Activated naive CD8-positive, alpha-beta T cell treated with anti-CD3 and anti-CD28 coated beads, Interleukin-2, amount 50 U/mL, for 24 hours (primary cell): Measurements from ENCODE around the gene ZBTB16.
A peak's percentile ranks its signal among the peaks of the same experiment; 100 is the strongest.

Experiments used
- ATAC-seq: fragments of 150-1000 bp; cut with Tn5 transposase; one replicate; pipeline ENCODE4 v1.10.0; 2021
- DNase-seq: peaks from one replicate; pipeline ENCODE4 v3.0.0; 2021
- H3K27ac Mint-ChIP-seq: one replicate; pipeline ENCODE4 v1.8.0; 2021; ENCODE audit warnings: mild to moderate bottlenecking, mixed read lengths
- H3K27me3 Mint-ChIP-seq: one replicate; pipeline ENCODE4 v1.8.0; 2021; ENCODE audit warnings: mixed read lengths
- H3K36me3 Mint-ChIP-seq: one replicate; pipeline ENCODE4 v1.8.0; 2021; ENCODE audit warnings: low read depth, mixed read lengths
- H3K4me1 Mint-ChIP-seq: one replicate; pipeline ENCODE4 v1.8.0; 2021; ENCODE audit warnings: mixed read lengths
- H3K4me3 Mint-ChIP-seq: one replicate; pipeline ENCODE4 v1.8.0; 2021; ENCODE audit warnings: mild to moderate bottlenecking, moderate library complexity, mixed read lengths
- H3K9me3 Mint-ChIP-seq: one replicate; pipeline ENCODE4 v1.8.0; 2021; ENCODE audit warnings: mixed read lengths

ZBTB16 gene

GRCh38 chr11:114109206-114110090 lies 49.9 kb downstream of the ZBTB16 start:
- H3K36me3 Mint-ChIP-seq: no peaks in the 10 kb centered on the region
- no peak overlapping the region for H3K4me3 Mint-ChIP-seq
- peaks cover 36% of the 10 kb centered on the region for H3K4me1 Mint-ChIP-seq

GRCh38 chr11:114110123-114110522 lies 50.6 kb downstream of the ZBTB16 start:
- ATAC-seq (no peak), DNase-seq (no peak)
- H3K4me3 Mint-ChIP-seq: no peak overlapping the region
- H3K27me3 Mint-ChIP-seq: peaks cover 8% of the 10 kb centered on the region
- no peaks in the 10 kb centered on the region for H3K36me3 Mint-ChIP-seq
- H3K9me3 Mint-ChIP-seq: no peaks in the 10 kb centered on the region
- H3K4me1 Mint-ChIP-seq: peaks cover 29% of the 10 kb centered on the region
- H3K27ac Mint-ChIP-seq: no peak overlapping the region

More at GRCh38 chr11:114109206-114110090, 49.9 kb downstream of the ZBTB16 start:
- no peaks in the 10 kb centered on the region for H3K9me3 Mint-ChIP-seq
- DNase-seq (no peak), ATAC-seq (no peak)
- peaks cover 6% of the 10 kb centered on the region for H3K27me3 Mint-ChIP-seq
- no peak overlapping the region for H3K27ac Mint-ChIP-seq

DNA sequence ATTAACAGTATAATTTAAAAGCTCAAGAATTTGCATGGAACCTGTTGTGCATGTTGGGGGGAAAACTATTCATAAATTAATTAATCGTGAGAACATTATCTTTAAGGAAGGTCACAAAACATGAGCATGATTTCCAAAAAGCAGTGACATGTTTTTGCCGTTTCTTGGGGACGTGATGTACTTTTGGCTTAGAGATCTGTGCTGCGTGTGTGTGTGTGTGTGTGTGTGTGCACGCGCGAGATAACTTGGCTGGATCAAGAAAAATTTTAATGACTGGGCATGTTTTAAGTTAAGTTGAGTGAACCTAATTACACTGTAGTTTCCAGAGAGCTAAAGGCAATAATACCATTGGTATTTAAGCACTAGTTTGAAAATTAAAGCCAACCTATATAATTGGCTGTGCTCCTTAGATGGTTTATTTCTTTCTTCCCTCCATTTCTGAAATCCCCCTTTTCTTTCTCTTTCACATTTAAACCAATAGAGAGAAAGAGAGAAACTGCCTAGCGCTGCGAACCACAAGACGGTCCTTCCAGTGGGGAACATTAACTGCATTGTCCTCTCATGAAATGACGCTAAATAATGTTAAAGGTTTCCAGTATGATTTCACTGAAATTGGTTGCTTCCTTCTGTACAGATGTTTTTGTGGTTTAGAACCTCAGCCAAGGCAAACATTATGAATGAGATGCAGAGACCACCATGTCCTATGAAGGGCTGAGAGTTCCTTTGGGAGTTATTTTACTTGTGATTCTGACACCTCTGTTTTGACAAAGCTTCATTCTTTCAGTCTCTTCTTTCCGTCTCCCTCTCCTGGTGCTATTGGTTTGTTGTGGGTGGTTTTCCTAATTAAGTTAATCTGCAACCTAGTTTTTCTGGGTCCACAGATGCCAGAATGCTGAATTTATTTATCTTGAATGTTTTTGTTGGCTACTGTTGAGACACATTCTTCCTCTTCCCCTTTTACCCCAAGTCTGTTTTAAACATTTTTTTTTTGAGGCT lies 51.7 kb downstream of the ZBTB16 start:
- Mint-ChIP-seq H3K4me3 (peak overlapping the region; percentile 61), H3K36me3 (no peaks in the 10 kb centered on the region), H3K9me3 (no peaks in the 10 kb centered on the region), H3K27ac (peak overlapping the region; percentile 46), H3K27me3 (peaks cover 8% of the 10 kb centered on the region), H3K4me1 (peaks cover 23% of the 10 kb centered on the region)
- ATAC-seq (no peak), DNase-seq (no peak)

- no peak overlapping the region for H3K4me3 Mint-ChIP-seq
- DNase-seq: no peak
These were observed 56.0 kb downstream of the ZBTB16 start for GRCh38 chr11:114115451-114115928.

DNA sequence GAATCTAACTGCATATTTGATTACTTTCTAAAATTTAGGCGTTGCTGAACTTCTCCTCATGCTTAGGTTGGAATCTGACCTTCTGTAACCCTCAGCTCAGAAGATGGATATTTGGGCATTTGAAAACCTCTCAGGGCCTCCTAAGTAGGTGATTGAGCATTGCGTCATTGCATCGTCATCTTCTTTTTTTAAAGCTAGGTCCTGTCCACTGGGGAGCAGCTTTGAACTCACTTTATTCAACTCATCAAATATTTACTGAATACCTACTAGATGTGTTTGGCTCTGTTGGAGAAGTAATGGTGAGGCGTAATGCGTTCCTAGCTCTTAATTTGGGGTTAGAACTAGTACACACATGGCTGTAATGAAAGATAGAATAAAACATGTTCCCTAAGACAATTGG lies 56.8 kb downstream of the ZBTB16 start:
- no peak for DNase-seq
- no peak overlapping the region for H3K4me3 Mint-ChIP-seq
- ATAC-seq: no peak
- H3K27ac Mint-ChIP-seq: no peak overlapping the region
- no peaks in the 10 kb centered on the region for H3K36me3 Mint-ChIP-seq
- no peaks in the 10 kb centered on the region for H3K9me3 Mint-ChIP-seq
- peaks cover 8% of the 10 kb centered on the region for H3K27me3 Mint-ChIP-seq
- H3K4me1 Mint-ChIP-seq: peaks cover 11% of the 10 kb centered on the region

More at GRCh38 chr11:114115451-114115928, 56.0 kb downstream of the ZBTB16 start:
- peaks cover 18% of the 10 kb centered on the region for H3K4me1 Mint-ChIP-seq
- no peak overlapping the region for H3K27ac Mint-ChIP-seq
- peaks cover 8% of the 10 kb centered on the region for H3K27me3 Mint-ChIP-seq
- H3K9me3 Mint-ChIP-seq: no peaks in the 10 kb centered on the region
- no peaks in the 10 kb centered on the region for H3K36me3 Mint-ChIP-seq
- ATAC-seq: no peak

GRCh38 chr11:114116800-114117199 lies 57.3 kb downstream of the ZBTB16 start:
- Mint-ChIP-seq H3K9me3 (no peaks in the 10 kb centered on the region), H3K27me3 (peaks cover 8% of the 10 kb centered on the region), H3K4me1 (peaks cover 8% of the 10 kb centered on the region), H3K4me3 (no peak overlapping the region), H3K27ac (no peak overlapping the region), H3K36me3 (no peaks in the 10 kb centered on the region)
- ATAC-seq (no peak), DNase-seq (no peak)

DNA sequence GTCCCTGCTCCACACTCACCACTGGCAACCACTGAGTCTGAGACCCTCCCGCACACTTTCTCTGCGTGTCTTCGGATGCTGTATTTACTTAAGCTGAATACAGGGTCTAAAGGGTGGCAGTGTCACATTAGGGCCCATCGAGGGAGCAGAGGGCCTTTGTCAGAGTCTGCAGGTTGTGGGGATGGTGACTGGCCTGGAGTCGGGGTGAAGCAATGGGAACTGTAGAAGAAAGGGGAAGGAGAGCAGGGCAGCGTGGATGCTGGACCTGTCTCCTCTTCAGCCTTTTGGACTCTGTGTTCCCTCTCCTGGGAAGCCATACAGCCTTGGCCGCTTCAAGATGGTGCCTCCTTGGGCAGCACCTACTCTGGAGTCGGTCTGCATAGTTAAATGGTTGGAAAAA lies 61.1 kb downstream of the ZBTB16 start:
- Mint-ChIP-seq H3K4me1 (peaks cover 12% of the 10 kb centered on the region), H3K9me3 (no peaks in the 10 kb centered on the region), H3K27ac (peak overlapping the region; percentile 9), H3K36me3 (no peaks in the 10 kb centered on the region), H3K4me3 (no peak overlapping the region), H3K27me3 (no peaks in the 10 kb centered on the region)
- DNase-seq (no peak), ATAC-seq (no peak)

- peaks cover 12% of the 10 kb centered on the region for H3K4me1 Mint-ChIP-seq
- H3K36me3 Mint-ChIP-seq: no peaks in the 10 kb centered on the region
- no peak overlapping the region for H3K27ac Mint-ChIP-seq
These were observed 61.6 kb downstream of the ZBTB16 start for GRCh38 chr11:114121138-114121537.

GRCh38 chr11:114121804-114122504 lies 62.4 kb downstream of the ZBTB16 start:
- Mint-ChIP-seq H3K27ac (no peak overlapping the region), H3K27me3 (no peaks in the 10 kb centered on the region), H3K9me3 (no peaks in the 10 kb centered on the region), H3K4me3 (no peak overlapping the region), H3K36me3 (no peaks in the 10 kb centered on the region), H3K4me1 (peaks cover 12% of the 10 kb centered on the region)
- DNase-seq: no peak
- no peak for ATAC-seq

More at GRCh38 chr11:114121138-114121537, 61.6 kb downstream of the ZBTB16 start:
- ATAC-seq (no peak), DNase-seq (no peak)
- Mint-ChIP-seq H3K4me3 (no peak overlapping the region), H3K27me3 (no peaks in the 10 kb centered on the region), H3K9me3 (no peaks in the 10 kb centered on the region)

DNA sequence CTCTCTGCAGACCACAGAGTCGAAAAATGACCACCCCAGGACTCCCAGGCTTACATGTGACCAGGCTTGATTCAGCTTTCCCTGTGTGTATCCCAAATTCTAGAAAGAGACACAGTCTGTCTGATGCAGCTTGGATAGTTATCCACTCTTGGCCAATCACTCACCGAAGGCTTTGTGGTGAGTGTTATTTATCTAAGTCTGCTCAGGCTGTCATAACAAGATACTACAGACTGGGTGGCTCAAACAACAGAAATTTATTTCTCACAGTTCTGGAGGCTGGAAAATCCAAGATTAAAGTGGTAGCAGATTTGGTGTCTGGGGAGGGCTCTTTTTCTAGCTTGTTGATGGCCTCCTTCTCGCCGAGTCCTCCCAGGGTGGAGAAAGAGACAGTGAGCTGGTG lies 63.2 kb downstream of the ZBTB16 start:
- no peak for ATAC-seq
- Mint-ChIP-seq H3K36me3 (no peaks in the 10 kb centered on the region), H3K4me3 (no peak overlapping the region), H3K4me1 (peaks cover 10% of the 10 kb centered on the region), H3K27ac (no peak overlapping the region), H3K27me3 (no peaks in the 10 kb centered on the region), H3K9me3 (no peaks in the 10 kb centered on the region)
- no peak for DNase-seq

DNA sequence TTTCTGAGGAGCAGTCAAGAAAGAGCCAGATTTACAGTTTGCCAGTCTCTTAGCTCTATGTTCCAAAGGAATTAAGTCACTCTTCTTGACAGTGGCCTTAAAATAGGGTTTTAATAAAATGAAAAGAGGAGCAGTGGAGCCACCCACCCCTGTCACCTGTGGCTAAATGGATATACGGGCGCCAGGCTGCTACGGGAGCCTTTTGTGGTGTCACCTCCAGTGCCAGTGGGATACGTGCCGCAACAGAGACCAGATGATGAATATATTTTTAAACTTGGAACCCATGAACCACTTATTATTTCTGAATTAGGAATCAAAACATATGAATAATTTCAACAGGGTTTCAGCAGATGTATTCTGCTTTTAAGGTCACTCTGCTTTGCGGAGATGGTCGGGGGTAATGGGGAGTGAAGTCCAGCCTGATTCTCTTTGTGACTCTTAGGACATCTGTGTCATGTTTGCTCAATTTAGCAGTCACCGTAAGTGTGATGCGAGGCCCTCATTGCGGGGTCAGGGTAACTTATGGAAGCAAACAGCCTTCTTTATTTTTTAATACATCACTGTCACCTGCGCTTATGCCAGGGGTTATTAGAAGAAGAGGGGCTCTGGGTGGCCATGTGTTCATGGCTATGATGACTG lies 64.3 kb downstream of the ZBTB16 start:
- Mint-ChIP-seq H3K27ac (no peak overlapping the region), H3K36me3 (no peaks in the 10 kb centered on the region), H3K4me1 (peaks cover 10% of the 10 kb centered on the region), H3K4me3 (no peak overlapping the region), H3K9me3 (no peaks in the 10 kb centered on the region), H3K27me3 (no peaks in the 10 kb centered on the region)
- no peak for DNase-seq
- no peak for ATAC-seq

- DNase-seq (no peak), ATAC-seq (no peak)
- no peaks in the 10 kb centered on the region for H3K27me3 Mint-ChIP-seq
- H3K4me1 Mint-ChIP-seq: peaks cover 9% of the 10 kb centered on the region
- H3K36me3 Mint-ChIP-seq: no peaks in the 10 kb centered on the region
- H3K27ac Mint-ChIP-seq: no peak overlapping the region
- H3K9me3 Mint-ChIP-seq: no peaks in the 10 kb centered on the region
- H3K4me3 Mint-ChIP-seq: no peak overlapping the region
These were observed 65.2 kb downstream of the ZBTB16 start for GRCh38 chr11:114124601-114125144.

- peaks cover 11% of the 10 kb centered on the region for H3K4me1 Mint-ChIP-seq
- no peaks in the 10 kb centered on the region for H3K9me3 Mint-ChIP-seq
- no peaks in the 10 kb centered on the region for H3K27me3 Mint-ChIP-seq
- ATAC-seq (no peak), DNase-seq (no peak)
- no peak overlapping the region for H3K4me3 Mint-ChIP-seq
- no peaks in the 10 kb centered on the region for H3K36me3 Mint-ChIP-seq
- no peak overlapping the region for H3K27ac Mint-ChIP-seq
These were observed 66.0 kb downstream of the ZBTB16 start for GRCh38 chr11:114125531-114125930.
